Inflammatory macrophage (primary cell): ENCODE data around the gene CDK5.
"Not testable (repeated sequence)": the region's sequence is repeated elsewhere in the genome, so short reads cannot be mapped to it uniquely, and the experiment has no call there.

ENCODE experiments used
- DNase-seq, 2 donors: peaks; one replicate each; pipeline ENCODE4 v3.0.0-alpha.2; 2020 to 2022

Gene CDK5

DNA sequence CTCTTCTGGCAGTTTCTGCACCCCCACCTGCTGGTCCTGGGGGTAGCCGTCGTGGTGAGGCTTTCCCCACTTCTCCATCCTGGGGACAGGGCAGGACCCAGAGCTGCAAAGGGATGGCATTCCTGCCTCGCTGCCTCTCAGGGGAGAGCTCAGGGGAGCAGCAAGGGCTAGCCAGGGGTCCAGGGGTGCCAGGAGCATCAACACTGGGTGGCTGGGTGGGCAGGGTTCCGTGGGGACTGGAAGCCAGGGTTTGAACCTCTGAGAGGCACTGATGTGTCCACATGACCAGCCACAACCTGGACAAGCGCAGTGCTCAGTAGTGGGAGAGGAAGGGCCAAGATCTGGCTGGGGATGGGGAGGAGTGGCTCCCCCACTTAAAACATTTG lies 23.8 kb downstream of the CDK5 start:
- no peak for DNase-seq

DNA sequence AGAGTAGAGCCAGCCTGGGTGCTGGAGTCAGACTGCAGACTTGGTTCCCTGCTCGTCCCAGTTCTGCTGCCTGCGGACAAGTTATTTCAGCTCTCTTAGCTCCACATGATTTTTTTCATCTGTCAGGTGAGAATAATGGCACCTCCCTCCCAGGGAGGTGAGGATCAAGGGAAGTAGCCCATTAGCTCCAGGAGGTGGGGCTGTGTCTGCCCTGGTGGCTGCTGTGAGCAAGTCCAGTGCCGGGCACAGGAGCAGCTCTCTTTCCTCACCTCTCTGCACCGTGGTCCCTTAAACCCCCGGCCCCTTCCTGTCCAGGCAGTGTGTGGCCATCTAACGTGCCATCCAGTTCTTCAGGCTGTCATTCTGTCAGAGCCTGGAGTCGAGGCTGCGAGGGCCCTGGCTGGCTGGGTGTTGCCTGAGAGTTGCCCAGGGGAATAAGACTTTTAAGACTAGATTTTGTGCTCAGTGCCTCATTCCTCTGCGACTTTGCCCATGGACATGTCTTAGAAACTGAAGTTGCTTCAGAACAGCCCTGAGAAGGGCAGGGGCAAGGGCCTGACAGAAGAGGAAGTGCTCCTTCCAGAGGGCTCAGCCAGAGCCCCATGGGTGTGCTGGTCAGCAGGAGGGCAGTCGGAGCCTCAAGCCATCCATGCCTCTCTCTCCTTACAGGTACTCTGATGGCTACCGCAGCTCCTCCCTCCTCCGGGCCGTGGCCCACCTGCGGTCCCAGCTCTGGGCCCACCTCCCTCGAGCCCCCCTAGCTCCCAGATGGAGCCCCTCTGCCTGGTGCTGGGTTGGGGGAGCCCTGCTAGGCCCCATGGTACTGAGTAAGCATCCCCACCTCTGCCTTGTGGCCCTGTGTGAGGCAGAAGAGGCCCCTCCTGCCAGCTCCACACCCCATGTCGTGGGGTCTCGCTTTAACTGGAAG lies 24.5 kb downstream of the CDK5 start:
- peak; percentile 66 to 79 for DNase-seq

DNA sequence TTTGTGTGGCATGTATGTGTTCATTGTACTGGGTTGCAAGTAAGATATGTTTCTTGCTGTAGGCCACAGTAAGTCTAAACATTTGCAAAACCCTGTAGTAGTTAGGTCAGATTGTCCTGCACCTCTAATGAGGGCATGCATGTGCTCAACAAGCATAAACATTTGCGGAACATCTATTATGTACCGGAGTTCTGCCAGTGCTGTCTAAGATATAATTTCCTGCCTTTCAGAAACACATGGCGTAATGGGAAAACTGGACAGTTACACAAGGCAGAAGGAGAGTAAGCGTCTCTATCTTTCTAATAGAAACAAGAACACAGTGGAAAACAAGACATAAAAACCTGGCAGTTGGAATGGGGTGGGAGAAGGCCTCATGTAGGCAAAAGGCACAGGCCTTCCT lies 26.7 kb downstream of the CDK5 start:
- DNase-seq = no peak

DNA sequence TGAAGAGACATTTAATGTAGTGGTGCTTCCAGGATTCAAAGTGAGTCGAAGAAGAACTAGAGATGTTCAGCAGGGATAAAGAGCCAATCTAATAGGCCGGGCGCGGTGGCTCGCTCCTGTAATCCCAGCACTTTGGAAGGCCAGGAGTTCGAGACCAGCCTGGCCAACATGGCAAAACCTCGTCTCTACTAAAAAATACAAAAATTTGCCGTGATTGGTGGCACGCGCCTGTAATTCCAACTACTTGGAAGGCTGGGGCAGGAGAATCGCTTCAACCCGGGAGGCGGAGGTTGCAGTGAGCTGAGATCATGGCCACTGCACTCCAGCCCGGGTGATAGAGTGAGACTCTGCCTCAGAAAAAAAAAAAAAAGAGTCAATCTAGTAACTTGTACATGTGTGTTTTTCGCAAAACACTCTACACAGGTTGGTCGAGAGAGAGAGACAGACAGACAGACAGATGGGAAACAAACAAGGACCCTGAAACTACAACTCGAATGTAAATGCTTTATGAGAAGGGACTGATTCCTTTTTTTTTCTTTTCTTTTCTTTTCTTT lies 28.7 kb downstream of the CDK5 start:
- no peak for DNase-seq

DNA sequence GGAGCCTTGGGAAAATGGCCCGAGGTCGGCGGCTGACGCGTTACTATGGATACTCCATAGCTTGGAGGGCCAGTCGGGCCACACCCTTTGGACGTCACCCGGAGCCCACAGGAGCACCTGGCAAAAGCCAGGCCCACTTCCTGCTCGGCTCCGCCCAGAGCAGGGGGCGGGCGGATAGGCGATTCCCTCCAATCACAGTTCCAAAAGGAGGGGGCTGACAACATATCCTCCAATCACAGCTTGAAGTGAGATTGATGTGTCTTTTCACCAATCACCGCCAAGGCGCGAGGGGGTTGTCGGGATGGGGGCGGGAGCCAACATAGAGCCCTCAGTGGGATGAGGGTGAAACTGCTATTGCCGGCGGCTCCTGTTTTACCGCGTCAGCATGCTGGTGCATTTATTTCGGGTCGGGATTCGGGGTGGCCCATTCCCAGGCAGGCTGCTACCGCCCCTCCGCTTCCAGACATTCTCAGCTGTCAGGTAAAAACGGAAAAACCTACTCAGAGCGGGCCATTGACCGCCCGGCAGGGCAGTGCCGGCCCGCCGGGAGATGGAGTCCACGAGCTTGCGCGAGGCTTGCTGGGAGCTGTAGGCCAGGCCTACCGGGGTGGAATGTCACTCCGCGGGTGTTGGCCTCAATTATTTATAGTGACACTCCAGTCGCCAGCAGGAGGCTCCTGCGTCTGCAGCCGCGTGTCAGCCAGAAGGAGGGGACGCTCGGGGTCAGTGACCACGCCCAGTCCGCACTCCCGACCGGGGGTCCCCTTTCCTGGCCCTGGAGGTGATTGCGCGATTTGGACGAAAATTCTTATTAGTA lies 29.4 kb downstream of the CDK5 start, which contains the start of gene ABCB8:
TSS of gene ABCB8 (plus strand) at position 320 of the 817 bp plus-strand sequence. CDS start at position 386, 66 bp downstream.
- DNase-seq = peak; percentile 99 to 100

DNA sequence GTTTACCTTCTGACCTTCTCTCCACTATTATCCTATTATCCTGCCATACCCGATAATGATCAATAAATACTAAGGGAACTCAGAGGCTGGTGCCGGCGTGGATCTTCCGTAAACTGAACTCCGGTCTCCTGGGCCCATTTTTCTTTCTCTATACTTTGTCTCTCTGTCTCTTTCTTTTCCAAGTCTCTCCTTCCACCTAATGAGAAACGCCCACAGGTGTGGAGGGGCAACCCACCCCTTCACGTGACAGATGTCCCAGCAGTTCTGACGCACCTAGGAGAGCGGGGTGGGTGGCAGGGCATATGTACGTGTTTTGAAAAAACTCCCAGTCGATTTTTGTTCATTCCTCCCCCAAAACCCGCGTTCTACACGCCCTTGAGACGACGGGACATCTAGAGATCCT lies 30.0 kb downstream of the CDK5 start:
- DNase-seq = not testable (repeated sequence)

DNA sequence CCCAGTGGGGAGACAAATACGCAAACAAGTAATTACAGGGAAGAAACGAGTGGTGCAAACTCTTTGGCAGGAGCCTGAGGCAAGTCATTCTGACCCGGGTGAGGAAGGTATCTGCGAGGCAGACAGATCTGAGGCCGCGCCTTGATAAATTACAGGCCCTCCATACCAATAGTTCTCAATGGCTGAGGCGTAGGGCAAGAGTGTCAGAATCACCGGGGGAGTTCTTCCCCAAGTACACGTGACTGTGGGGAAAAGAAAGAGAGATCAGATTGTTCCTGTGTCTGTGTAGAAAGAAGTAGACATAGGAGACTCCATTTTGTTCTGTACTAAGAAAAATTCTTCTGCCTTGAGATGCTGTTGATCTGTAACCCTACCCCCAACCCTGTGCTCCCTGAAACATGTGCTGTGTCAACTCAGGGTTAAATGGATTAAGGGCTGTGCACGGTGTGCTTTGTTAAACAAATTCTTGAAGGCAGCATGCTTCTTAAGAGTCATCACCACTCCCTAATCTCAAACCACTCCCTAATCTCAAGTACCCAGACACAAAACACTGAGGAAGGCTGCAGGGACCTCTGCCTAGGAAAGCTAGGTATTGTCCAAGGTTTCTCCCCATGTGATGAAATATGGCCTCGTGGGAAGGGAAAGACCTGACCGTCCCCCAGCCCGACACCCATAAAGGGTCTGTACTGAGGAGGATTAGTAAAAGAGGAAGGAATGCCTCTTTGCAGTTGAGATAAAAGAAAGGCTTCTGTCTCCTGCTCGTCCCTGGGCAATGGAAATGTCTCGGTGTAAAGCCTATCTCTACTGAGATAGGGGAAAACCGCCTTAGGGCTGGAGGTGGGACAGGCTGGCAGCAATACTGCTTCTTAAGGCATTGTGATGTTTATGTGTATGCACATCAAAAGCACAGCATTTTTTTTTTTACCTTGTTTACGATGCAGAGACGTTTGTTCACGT lies 30.6 kb downstream of the CDK5 start:
- DNase-seq = not testable (repeated sequence)

DNA sequence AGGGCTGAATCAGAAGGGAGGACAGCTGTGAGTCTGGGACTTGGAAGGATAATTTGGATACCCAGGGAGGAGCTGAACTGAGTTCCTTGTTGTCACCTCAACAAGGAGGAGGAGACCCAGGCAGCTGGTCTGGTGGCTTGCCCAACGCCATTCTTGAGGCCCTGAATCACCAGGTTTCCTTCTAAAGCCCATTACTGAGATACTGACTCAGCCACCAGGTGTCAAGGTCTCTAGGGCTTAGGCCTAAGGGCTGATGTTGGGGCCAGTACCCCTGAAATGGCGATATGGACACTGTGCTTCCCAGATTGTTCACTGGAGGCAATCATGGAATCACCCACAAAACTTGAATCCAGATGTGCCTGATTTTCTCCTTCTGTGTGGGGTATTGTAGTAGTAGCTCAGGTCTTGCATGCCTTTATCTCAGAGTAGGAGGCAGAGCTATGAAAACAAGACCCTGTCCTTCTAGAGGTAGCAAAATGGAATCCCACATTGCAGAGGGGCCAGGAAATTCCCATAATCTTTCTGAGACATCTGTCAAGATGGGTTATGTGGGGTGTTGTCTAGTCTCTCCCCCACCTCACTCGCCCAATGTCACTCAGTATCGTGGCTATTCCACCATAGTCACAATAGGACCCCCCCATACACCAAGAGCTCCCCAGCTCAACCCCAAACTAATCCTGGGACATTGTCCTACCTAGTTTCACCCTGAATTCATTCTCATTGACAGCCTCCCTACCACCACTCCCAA lies 31.6 kb downstream of the CDK5 start:
- no peak for DNase-seq

DNA sequence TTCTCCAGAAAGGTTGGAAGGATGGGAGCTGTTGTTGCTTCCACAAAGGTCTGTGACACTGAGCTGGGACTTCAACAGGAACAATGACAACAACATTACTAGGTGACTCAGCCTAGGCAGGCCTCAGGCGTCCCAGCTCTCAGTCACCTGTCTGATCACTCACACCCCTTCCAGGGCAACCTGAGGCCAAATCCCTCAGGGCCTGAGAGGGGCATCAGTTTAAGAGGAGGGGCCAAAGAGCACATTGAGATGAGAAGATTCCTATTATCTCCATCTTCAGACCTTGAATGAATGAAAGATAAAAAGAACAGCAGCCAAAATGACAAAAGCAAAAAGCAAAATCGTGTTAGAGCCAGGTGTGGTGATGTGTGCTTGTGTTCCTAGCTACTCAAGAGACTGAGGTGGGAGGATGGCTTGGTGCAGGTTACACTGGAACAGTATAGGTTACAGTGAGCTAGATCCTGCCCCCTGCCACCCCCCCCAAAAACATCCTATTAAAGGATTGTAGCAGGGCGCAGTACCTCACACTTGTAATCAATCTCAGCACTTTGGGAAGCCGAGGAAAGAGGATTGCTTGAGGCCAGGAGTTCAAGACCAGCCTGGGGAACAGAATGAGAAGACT lies 33.2 kb downstream of the CDK5 start, which contains the start of gene ATG9B:
TSS of gene ATG9B (minus strand) at position 60 of the 622 bp plus-strand sequence. CDS start 71 bp downstream, outside the sequence.
- DNase-seq = no peak

DNA sequence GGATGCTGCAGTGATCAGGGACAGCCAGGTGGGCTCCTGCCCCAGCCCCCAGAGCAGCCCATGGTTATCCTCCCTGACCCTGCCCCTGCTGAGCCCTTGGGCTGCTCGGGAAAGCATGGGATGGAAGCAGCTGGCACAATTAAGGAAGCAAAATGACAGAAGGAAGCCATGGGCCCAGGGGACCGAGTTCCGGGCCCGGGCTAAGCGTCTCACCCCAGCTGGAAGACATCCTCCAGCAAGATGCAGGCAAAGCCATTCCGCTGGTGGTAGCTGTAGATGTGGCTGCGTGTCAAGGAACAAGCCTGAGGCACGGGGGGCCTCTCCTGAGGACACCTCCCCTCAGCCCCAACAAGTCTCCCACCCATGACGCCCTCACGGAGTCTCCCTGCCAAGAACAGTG lies 34.5 kb downstream of the CDK5 start:
- DNase-seq = no peak

DNA sequence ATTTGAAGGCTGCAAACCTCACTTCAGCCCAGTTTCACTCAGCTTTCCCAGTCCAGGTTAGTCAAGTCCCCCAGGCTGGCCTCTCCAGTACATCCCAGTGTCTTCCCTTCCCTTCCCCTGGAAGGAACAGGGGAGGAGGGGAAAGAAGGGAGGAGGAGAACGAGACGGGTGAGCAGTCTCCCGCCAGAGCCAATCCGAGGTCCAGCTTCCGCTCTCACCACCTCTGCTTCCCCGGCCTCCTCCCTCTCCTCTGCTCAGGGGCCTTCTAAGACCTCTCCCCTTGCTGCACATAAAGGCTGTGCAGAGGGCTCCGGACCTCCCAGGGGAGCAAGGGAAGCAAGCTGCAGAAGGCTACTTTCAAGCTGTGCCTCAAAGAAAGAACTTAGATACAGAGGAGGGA lies 37.5 kb downstream of the CDK5 start:
- DNase-seq = no peak

DNA sequence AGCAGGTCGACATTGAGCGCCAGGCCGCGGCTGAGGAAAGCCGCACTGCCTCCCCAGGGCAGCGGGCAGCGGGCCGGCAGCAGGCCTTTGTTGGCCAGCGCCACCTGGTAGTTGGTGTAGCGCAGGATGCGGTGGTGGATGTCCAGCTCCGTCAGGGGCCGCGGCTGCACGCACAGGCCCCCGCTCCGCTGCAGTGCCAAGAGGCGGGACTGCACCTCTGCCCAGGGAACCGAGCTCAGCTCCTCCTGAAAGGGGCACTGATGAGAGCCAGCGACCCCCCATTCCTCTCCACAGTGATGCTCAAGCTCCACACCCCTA lies 38.6 kb downstream of the CDK5 start:
- DNase-seq = no peak

DNA sequence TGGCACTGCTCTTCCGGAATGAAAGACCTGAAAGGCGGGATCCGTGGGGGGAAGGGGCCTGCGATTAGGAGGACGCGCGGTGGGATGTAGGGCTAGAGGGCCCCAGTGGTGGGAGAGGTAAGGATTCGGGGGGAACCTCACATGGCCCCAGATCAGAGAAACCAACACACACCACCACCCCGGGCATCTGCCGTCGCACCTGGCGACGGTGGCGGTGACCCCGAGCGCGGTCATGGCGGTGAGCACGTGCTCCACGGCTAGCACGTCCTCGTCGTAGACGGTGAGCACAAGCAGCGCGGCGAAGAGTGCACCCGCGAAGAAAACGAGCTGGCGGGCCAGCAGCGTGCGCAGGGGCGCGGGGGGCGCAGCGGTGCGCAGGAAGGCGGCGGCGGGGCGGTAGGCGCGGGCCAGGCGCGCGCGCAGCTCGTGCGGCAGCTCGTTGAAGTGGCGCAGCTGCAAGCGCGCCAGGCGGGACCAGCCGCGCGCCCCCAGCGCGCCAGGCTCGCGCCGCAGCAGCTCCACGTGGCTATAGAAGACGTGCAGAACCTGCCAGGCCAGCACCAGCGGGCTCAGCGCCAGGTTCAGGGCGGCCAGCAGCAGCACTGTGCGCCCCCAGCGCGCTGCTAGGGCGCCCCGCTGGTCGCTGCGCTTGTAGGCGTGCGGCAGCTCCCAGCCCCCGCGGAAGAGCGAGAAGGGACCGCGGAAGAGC lies 39.1 kb downstream of the CDK5 start:
- DNase-seq = no peak

DNA sequence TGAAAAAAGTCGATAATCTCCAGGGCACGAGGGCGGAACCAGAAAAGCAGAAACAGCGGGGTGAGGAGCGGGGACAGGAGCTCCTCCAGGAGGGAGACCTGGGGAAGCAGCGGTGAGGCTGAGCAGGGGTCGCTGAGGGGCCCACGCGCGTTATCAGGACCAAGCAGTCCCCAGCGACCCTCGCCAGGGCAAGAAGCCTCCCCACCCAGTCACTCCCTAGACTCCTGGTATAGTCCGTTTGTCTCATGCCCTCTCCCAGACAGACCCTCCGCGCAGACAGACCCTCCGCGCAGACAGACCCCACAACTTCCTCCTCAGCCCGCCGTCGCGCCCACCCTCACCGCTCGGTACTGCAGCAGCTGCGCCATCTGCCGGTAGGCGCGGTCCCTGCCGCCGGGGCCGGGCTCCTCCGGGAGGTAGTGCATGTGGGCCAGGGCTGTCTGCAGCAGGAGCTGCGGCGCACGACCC lies 39.7 kb downstream of the CDK5 start:
- DNase-seq = peak; percentile 37 to 44

DNA sequence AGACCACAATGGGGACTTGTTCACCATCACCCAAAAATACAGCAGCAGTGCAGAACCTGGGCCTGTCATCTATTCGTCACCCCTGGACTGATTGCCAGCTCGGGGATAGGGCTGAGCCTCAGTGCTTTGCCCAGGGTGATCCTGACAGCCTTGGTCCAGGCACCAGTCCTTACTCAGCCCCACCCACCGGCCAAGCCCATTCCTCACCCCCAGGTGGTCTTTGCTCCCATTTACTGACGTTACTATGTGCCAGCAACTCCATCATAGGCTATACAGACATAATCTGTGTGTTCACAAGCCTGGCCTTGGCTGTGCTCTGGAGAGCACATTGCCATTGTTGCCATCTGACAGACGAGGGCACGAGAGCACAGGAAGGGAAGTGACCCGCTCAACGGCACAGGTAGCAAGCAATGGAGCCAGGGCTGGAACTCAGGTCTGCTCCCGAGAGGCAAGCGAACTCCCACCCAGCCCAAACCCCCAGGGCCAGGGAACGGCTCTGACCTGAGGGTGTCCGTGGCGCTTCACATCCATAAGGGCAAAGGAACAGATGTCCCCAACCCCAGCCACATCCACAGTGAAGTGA lies 40.2 kb downstream of the CDK5 start:
- DNase-seq = no peak

DNA sequence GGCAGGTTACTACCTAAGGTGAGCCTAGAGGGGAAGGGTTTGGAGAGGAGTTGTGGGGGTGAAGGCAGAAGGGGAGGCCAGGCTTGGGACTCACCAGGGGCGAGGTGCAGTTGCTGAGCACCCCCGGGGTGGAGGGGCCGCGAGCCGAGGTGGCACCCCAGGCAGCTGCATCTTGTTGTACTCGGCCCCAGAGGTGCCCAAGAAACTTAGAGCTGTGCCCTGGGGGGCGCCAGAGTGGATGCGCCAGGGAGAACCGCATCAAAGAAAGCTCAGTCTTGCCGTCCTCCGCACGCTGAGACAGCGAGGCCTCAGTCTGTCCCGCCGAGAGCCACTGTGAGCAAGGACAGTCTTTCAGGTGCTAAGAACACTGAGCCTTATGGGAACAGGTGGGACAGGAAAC lies 40.8 kb downstream of the CDK5 start:
- no peak for DNase-seq

DNA sequence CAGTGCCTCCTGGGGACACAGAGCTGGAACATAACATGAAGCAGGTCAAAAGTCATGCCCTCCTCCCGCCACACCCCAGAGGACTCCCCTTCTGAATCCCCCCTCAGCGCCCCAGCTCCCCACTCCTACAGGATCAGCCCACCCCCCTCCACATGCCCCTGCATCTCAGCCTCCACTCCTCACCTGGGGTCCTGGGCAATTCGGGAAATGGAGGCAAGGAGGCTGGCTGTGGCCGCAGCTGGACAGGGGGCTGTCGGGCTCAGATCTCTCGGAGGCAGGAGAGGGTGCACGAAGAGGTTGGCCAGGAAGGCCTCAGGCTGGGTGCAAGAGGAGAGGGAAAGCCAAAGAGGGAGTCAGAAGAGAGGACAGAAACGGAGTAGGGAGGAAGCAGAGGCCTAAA lies 41.2 kb downstream of the CDK5 start:
- no peak for DNase-seq

DNA sequence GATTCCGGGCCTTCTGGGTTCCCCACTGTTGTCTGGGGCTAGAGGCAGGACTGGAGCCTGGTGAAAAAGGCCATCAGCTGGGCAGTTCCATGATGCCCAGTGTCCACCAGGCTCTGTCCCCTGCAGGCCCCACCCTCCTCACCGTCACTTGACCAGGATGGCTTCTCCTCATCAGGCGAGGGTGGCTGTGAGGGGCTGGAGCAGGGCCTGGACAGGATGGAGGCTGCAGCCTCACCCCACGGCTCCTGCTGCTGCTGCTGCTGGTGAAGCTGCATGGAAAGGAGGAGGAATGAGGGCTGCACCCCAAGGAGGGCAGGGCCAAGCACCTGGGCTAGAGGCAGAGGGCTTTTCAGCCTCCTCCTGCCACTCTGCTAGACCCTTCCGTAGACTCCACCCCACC lies 41.7 kb downstream of the CDK5 start:
- no peak for DNase-seq

DNA sequence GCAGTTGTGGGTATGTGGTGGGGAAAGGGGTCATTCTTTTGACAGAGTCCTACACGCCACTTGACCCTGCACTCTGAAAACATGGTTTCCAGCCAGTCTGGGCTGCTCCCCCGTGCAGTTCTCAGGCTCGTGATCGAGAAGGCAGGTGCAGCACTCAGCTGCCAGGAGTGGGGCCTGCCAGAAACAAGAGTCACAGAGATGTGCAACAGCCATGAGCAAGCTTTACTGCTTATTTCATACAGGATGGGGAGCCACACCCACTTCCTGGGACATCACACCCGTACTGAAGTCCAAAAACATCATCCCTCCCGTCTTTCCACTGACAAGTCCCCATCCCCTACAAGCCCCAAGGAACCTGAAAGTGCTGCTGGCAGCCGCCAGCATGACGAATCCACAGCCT lies 42.7 kb downstream of the CDK5 start:
- peak in 1 of 2 donors; percentile 31 for DNase-seq
